ENCODE results near the gene LGI2. TPM values are rescaled to one million over a fixed set of nuclear protein-coding genes. Genes with fewer than 3 reads are reported as not detected.

LGI2 gene
- 4.3 and 4.6 TPM in 2 replicates for total RNA-seq
- long read RNA-seq, full-length matches to known transcripts = 1 of 2 reads
- long read RNA-seq, partial matches to known transcripts = 0 of 2 reads
- long read RNA-seq, other reads (novel, unspliced or antisense) = 1 of 2 reads

GRCh38 chr4:25030277-25031076, at the start of gene LGI2:
Gene LGI2 (minus strand): TSS chr4:25030946. CDS start chr4:25030693, 253 bp downstream.
- Mint-ChIP-seq H3K4me1 (peaks cover 17% of the 10 kb centered on the region), H3K27me3 (ENCODE audit: low read depth) (peaks cover 75% of the 10 kb centered on the region), H3K9me3 (peaks cover 3% of the 10 kb centered on the region), H3K4me3 (peak within 1 kb of the TSS; percentile 88), H3K36me3 (ENCODE audit: low read depth) (no peaks in the 10 kb centered on the region), H3K27ac (ENCODE audit: unreplicated experiment) (no peak within 1 kb of the TSS)
- DNase-seq (ENCODE audit: low read depth, low spot score) = peak; percentile 34
- TF ChIP-seq, protein P1, sequence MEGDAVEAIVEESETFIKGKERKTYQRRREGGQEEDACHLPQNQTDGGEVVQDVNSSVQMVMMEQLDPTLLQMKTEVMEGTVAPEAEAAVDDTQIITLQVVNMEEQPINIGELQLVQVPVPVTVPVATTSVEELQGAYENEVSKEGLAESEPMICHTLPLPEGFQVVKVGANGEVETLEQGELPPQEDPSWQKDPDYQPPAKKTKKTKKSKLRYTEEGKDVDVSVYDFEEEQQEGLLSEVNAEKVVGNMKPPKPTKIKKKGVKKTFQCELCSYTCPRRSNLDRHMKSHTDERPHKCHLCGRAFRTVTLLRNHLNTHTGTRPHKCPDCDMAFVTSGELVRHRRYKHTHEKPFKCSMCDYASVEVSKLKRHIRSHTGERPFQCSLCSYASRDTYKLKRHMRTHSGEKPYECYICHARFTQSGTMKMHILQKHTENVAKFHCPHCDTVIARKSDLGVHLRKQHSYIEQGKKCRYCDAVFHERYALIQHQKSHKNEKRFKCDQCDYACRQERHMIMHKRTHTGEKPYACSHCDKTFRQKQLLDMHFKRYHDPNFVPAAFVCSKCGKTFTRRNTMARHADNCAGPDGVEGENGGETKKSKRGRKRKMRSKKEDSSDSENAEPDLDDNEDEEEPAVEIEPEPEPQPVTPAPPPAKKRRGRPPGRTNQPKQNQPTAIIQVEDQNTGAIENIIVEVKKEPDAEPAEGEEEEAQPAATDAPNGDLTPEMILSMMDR (conservative IDR thresholded peaks at IDR 0.05) = no peak

GRCh38 chr4:25078523-25078922, 47.8 kb upstream of the LGI2 start:
- Mint-ChIP-seq H3K36me3 (ENCODE audit: low read depth) (no peaks in the 10 kb centered on the region), H3K27me3 (ENCODE audit: low read depth) (no peaks in the 10 kb centered on the region), H3K27ac (ENCODE audit: unreplicated experiment) (peak overlapping the region; percentile 9), H3K9me3 (peaks cover 3% of the 10 kb centered on the region), H3K4me1 (no peaks in the 10 kb centered on the region), H3K4me3 (no peak overlapping the region)
- DNase-seq (ENCODE audit: low read depth, low spot score) = no peak
- TF ChIP-seq, protein P1 (conservative IDR thresholded peaks at IDR 0.05) = no peak

- no peaks in the 10 kb centered on the region for H3K36me3 Mint-ChIP-seq (ENCODE audit: low read depth)
- H3K4me3 Mint-ChIP-seq = no peak overlapping the region
- no peak overlapping the region for H3K27ac Mint-ChIP-seq (ENCODE audit: unreplicated experiment)
- H3K4me1 Mint-ChIP-seq = no peaks in the 10 kb centered on the region
- peaks cover 3% of the 10 kb centered on the region for H3K27me3 Mint-ChIP-seq (ENCODE audit: low read depth)
- peaks cover 3% of the 10 kb centered on the region for H3K9me3 Mint-ChIP-seq
- TF ChIP-seq, protein P1 (conservative IDR thresholded peaks at IDR 0.05) = no peak
- no peak for DNase-seq (ENCODE audit: low read depth, low spot score)
Observed at GRCh38 chr4:25076625-25077398, 46.1 kb upstream of the LGI2 start.

DNA sequence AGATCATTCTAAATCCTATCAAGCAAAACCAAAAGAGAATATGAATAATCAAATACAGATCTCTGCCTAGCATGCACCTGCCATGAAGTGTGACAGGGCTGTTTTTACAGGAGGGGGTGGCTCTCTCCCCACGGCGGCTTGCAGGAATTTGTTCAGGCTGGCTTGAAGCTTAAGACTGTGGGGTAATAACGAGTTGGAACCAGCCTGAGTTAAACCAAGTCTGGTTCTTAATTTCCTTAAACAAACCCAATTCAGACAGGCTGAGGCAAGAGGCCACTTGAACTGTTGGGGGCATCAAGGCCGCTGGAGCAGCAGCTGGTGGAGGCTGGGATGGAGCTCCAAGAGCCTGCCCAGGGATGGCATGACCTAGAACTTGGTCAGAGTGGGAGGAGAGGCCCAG, 45.1 kb upstream of the LGI2 start:
- TF ChIP-seq, protein P1 (conservative IDR thresholded peaks at IDR 0.05) = no peak
- Mint-ChIP-seq H3K9me3 (peaks cover 3% of the 10 kb centered on the region), H3K4me3 (no peak overlapping the region), H3K27ac (ENCODE audit: unreplicated experiment) (no peak overlapping the region), H3K27me3 (ENCODE audit: low read depth) (peaks cover 3% of the 10 kb centered on the region), H3K36me3 (ENCODE audit: low read depth) (no peaks in the 10 kb centered on the region), H3K4me1 (no peaks in the 10 kb centered on the region)
- DNase-seq (ENCODE audit: low read depth, low spot score) = no peak

GRCh38 chr4:25075129-25075528, 44.4 kb upstream of the LGI2 start:
- Mint-ChIP-seq H3K9me3 (peaks cover 3% of the 10 kb centered on the region), H3K27ac (ENCODE audit: unreplicated experiment) (peak overlapping the region; percentile 81), H3K4me3 (no peak overlapping the region), H3K27me3 (ENCODE audit: low read depth) (peaks cover 3% of the 10 kb centered on the region), H3K36me3 (ENCODE audit: low read depth) (no peaks in the 10 kb centered on the region), H3K4me1 (no peaks in the 10 kb centered on the region)
- TF ChIP-seq, protein P1 (conservative IDR thresholded peaks at IDR 0.05) = no peak
- no peak for DNase-seq (ENCODE audit: low read depth, low spot score)

Measured in neural crest cell (in vitro differentiated cells).